Measurements from ENCODE around the gene OTOP3.
"Not testable (repeated sequence)": the region's sequence is repeated elsewhere in the genome, so short reads cannot be mapped to it uniquely, and the experiment has no call there.

The OTOP3 gene, protein sequence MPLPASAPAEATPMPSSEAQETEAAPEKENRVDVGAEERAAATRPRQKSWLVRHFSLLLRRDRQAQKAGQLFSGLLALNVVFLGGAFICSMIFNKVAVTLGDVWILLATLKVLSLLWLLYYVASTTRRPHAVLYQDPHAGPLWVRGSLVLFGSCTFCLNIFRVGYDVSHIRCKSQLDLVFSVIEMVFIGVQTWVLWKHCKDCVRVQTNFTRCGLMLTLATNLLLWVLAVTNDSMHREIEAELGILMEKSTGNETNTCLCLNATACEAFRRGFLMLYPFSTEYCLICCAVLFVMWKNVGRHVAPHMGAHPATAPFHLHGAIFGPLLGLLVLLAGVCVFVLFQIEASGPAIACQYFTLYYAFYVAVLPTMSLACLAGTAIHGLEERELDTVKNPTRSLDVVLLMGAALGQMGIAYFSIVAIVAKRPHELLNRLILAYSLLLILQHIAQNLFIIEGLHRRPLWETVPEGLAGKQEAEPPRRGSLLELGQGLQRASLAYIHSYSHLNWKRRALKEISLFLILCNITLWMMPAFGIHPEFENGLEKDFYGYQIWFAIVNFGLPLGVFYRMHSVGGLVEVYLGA

GRCh38 chr17:74935585-74936469 is at the start of gene OTOP3:
OTOP3 (plus strand) TSS chr17:74935898; CDS start chr17:74935922, 24 bp downstream.
- DNase-seq = no peak

- DNase-seq = no peak
These were observed 47.2 kb upstream of the OTOP3 start for GRCh38 chr17:74888469-74888868.

DNA sequence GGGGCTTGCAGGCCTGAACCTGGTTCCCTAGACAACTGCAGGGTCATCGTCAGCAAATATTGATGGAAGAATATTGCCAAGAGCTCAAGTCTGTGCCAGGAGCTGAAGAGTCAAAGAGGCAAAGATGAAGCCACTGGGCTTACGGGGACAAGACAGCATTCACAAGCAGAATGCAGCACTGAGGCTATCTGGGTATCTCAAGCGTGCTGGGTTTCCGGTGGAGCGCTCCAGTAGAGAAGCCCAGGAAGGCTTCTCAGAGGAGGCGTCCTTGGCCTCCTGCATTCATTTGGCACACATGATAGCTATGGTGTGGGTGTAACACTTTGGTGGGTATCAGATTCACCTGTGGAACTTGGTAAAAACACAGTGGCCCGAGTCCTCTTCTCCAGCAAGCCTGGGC is 45.1 kb upstream of the OTOP3 start:
- no peak for DNase-seq

- no peak for DNase-seq
These were observed 43.5 kb upstream of the OTOP3 start for GRCh38 chr17:74892013-74892841.

DNA sequence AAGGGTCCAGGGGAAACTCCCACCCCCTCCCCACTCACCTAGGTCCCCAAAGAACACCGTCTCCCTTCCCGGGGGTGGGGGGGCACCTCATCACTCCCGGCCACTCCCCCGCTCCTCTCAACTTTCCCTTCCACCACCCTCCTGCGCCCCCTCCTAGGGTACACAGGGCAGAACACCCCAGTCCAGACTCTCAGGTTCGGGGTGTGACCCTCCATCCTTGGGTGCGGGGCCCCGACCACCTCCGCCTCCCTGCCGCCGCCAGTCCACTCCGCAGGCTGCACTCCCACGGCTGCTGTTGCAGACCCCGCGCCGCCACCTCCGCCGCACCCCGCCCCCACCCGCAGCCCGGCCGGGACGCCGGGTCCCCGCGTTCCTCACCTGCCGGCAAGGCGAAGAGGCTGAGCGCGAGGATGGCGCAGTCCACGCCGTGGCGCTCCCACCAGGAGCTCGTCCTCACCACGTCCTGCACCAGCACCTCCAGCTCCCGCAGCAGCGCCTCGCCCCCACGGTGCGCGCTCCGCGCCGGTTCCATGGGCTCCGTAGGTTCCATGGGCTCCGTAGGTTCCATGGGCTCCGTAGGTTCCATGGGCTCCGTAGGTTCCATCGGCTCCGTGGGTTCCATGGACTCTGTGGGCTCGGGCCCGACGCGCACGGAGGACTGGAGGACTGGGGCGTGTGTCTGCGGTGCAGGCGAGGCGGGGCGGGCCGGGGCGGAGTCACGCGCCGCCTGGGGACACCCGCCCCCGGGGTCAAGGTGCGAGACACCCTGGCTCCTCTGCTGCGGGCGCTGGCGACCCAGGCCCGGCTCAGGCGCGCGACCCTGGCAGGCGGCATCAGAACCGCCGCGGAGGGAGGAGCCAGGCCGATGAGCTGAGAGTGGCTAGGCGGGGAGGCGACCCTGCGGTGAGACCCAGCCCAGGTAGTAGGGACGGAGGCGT is 42.5 kb upstream of the OTOP3 start, which contains the start of gene FADS6:
FADS6 (minus strand) TSS at position 660 of the 938 bp plus-strand sequence; CDS start at position 622, 38 bp downstream.
- DNase-seq = no peak

DNA sequence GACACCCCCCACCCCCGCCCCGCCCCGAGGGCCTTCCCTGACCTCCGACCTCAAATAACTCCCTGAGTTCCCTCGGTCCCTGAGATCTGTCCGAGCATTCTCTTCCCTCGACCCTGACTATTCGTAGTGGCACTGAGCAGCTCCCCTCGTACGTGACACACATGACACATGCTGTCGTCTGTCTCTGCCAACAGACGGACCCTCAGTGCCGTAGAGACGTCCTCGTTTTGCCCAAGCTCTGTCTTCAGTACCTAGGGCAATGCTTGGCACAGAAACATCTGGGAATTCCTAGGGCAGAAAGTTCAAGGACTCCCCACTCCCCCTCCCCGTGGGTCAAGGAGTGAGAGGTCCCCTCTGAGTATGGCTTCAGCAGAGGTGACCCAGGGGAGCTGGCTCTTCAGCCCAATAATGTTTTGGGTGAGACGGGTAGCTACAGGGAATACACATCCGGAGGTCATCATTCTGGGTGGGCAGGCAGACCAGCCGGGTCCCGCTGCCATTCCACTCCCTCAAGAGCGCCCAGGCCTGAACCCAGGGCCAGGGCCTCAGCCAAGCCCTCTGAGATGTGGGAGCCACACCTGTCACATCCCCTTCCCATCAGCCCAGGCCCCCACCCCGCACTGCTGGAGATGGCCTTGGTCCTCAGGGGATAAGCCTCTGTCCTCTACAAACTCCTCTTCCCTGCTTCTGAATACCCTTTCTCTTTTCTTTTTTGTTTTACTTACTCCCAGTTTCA is 41.6 kb upstream of the OTOP3 start:
- DNase-seq = no peak

DNA sequence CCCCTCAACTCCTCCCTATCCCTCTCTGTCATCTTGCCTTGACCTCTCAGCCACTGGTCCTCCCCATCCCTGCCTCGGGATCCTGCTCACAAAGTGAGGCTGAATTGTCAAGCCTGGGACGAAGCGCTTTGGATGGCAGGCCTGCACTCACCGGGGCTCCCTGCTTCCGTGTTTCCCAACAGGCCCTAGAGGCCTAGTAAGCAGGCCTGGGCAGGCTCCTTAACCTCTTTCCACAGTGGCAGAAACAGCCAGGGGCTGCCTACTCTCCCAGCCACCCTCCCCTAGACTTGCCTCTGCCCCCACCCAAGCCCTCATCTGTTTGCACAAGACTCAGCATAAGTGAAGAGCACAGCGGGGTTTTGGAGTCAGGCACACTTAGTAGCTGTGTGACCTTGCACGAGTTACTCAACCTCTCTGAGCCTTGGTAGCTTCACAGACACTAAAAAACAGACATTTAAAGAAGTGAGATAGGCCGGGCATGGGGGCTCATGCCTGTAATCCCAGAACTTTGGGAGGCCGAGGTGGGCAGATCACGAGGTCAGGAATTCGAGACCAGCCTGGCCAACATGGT is 37.2 kb upstream of the OTOP3 start:
- no peak for DNase-seq

- no peak for DNase-seq
These were observed 35.5 kb upstream of the OTOP3 start for GRCh38 chr17:74900208-74900607.

DNA sequence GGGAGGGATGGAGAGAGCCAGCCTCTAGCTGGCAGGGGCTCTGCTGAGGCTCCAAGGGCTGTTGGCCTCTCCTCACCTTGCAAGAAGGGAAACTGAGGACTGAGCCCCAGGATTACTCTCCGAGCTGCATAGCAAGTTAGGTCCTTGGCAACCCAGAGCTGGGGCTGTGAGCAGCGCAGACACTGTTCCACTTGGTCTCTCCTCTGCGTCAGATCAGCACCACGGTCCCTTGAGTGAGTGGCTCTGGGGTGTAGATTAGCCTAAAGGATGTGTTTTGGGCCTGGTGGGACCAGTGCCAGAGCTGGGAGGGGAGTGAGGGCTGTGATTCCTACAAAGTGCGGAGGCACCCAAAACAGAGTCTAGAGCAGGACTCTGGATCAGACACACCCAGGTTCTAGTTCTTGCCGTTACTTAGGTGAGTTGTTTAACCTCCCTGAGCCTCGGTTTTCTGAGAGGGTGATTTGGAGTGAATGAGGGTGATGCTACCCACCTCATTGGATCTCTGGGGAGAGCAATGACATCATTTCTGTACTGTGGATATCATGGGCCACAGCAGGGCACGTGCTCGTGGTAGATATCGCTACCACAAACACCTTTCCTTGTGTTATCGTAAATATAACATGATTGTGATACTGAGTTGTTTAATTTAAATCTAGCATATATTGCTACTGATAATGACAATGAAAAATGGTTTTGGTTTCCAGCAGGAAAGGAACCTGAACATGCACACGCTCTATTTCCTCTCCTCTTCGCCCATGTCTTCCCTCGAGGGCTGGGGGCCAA is 34.2 kb upstream of the OTOP3 start:
- DNase-seq = no peak

GRCh38 chr17:74903034-74903433 is 32.7 kb upstream of the OTOP3 start:
- no peak for DNase-seq

GRCh38 chr17:74903671-74904070 is 32.0 kb upstream of the OTOP3 start:
- no peak for DNase-seq

GRCh38 chr17:74904687-74905409 is 30.9 kb upstream of the OTOP3 start:
- DNase-seq = no peak

DNA sequence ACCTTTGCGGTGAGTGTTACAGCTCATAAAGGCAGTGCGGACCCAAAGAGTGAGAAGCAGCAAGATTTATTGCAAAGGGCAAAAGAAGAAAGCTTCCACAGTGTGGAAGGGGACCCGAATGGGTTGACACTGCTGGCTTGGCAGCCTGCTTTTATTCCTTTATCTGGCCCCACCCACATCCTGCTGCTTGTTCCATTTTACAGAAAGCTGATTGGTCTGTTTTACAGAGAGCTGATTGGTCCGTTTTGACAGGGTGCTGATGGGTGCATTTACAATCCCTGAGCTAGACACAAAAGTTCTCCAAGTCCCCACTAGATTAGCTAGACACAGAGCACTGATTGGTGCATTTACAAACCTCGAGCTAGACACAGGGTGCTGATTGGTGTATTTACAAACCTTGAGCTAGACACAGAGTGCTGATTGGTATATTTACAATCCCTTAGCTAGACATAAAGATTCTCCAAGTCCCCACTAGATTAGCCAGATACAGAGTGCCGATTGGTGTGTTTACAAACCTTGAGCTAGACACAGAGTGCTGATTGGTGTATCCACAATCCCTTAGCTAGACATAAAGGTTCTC is 29.4 kb upstream of the OTOP3 start:
- DNase-seq = not testable (repeated sequence)

- no peak for DNase-seq
These were observed 28.7 kb upstream of the OTOP3 start for GRCh38 chr17:74907012-74907411.

GRCh38 chr17:74909097-74909496 is 26.6 kb upstream of the OTOP3 start:
- DNase-seq = not testable (repeated sequence)

DNA sequence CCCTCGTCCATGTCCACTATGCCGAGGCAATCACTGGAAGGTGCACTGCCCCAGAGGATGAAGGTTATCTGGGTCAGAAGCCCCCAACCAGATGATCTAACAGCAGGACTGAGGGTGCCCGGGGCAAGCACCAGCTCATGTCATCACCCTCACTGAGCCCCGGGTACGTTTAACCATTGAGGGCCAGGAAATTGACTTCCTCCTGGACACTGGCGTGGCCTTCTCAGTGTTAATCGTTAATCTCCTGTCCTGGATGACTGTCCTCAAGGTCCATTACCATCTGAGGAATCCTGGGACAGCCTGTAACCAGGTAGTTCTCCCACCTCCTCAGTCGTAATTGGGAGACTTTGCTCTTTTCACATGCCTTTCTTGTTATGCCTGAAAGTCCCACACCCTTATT is 24.3 kb upstream of the OTOP3 start:
- DNase-seq = not testable (repeated sequence)

DNA sequence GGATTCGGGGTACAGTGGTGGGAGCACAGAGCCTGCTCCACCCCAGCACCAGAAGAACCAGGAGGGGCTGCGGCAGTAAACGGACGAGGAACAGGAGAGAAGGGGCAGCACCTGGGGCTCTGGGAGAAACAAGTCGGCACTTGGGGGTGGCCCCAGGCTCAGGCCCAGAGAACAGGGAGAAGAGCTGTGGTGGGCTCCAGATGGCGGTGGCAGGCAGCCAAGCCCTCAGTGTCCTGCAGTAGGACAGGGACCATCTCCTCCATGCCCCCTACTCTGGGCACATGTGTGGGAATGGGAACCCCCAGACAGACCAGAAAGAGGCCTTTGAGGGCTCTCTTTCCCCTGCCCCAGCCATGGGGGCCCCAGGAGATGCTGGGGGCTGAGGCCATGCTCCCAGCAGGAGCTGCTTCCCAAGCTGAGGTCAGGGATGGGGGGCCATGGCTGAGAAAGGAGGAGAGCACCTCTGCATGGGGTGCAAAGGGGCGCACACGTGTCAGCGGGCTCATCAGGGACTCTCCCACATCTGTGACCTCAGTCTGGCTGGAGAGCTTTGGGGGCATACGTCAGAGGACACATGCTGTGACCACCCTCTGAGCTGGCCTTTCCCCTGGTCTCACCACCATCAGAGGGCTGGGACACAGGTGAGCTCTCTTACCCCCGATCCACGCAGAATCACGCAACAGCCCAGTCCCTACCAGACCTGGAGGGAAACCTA is 19.4 kb upstream of the OTOP3 start:
- DNase-seq = no peak

- DNase-seq = no peak
These were observed 18.9 kb upstream of the OTOP3 start for GRCh38 chr17:74916851-74917199.
